Urinary bladder (tissue), 4 donors: ENCODE results near the gene AHRR. TPM values are rescaled to one million over a fixed set of nuclear protein-coding genes. Genes with fewer than 3 reads are reported as not detected.
"Not testable (repeated sequence)": the region's sequence is repeated elsewhere in the genome, so short reads cannot be mapped to it uniquely, and the experiment has no call there.

Experiments used
- DNase-seq: peaks from one replicate; pipeline ENCODE4 v3.0.0-alpha.2; 2015; ENCODE audit errors: extremely low spot score
- H3K27ac ChIP-seq: one replicate; pipeline ENCODE4 v1.5.1; 2013; ENCODE audit warnings: low read depth, mild to moderate bottlenecking, moderate library complexity
- H3K36me3 ChIP-seq: one replicate; pipeline ENCODE4 v1.6.1; 2013; ENCODE audit warnings: mild to moderate bottlenecking, moderate library complexity; ENCODE audit not compliant: insufficient read depth
- H3K4me1 ChIP-seq: one replicate; pipeline ENCODE4 v1.6.1; 2013; ENCODE audit warnings: mild to moderate bottlenecking, moderate library complexity; ENCODE audit not compliant: insufficient read depth
- H3K4me3 ChIP-seq: one replicate; pipeline ENCODE4 v1.5.1; 2013; ENCODE audit warnings: low read depth, low read length
- WGBS: extraction: QIAGEN DNeasy Blood & Tissue Kit; methylation state at CpG from one replicate; pipeline ENCODE4 v1.1.7; 2013; 5-methylcytosine and 5-hydroxymethylcytosine counted together
- polyA plus RNA-seq: library from polyadenylated mRNA; stranded (reverse); fragments of 200-250 nt; gene quantifications from one replicate; pipeline ENCODE4 v1.2.3, GENCODE V29; 2013
- total RNA-seq: library from RNA; depleted of rRNA; stranded (reverse); fragments of >200 nt; gene quantifications from one replicate; pipeline ENCODE4 v1.2.3, GENCODE V29; 2014
- donor health status: healthy with polysubstance abuse.
- donor health status: healthy.

The AHRR gene
- total and polyA plus RNA-seq, 2 donors: 6.5 to 6.7 TPM

- 94% methylated on average over 7 of the region's 7 CpGs for WGBS
- H3K27ac ChIP-seq, H3K36me3 ChIP-seq, H3K4me1 ChIP-seq, H3K4me3 ChIP-seq, DNase-seq: not testable (repeated sequence)
Measured at GRCh38 chr5:384576-384975, 63.1 kb downstream of the AHRR start.

DNA sequence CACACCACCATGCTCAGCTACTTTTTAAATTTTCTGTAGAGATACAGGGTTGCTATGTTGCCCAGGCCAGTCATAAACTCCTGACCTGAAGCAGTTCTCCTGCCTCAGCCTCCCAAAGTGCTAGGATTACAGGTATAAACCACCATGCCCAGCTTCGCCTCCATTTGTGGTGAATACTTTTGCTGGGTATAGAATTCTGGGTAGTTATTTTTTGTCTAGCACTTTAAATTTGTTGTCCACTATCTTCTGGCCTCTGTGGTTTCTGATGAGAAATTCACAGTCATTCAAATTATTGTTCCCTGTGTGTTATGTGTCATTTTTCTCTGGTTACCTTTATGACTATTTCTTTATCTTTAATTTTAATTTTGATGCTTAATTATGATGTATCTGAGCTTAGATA is 63.8 kb downstream of the AHRR start:
- no peak overlapping the region for H3K27ac ChIP-seq
- no peaks in the 10 kb centered on the region for H3K4me1 ChIP-seq
- no peaks in the 10 kb centered on the region for H3K36me3 ChIP-seq
- H3K4me3 ChIP-seq: no peak overlapping the region
- 95% methylated on average over 1 of the region's 1 CpG for WGBS
- DNase-seq: no peak

GRCh38 chr5:386432-387341 is 65.2 kb downstream of the AHRR start:
- Histone ChIP-seq H3K36me3 (no peaks in the 10 kb centered on the region), H3K4me1 (no peaks in the 10 kb centered on the region), H3K4me3 (no peak overlapping the region), H3K27ac (peak overlapping the region; percentile 69)
- 60% methylated on average over 18 of the region's 18 CpGs for WGBS
- no peak for DNase-seq

- 89% methylated on average over 18 of the region's 18 CpGs for WGBS
- Histone ChIP-seq H3K36me3 (no peaks in the 10 kb centered on the region), H3K4me1 (no peaks in the 10 kb centered on the region), H3K4me3 (no peak overlapping the region), H3K27ac (no peak overlapping the region)
- DNase-seq: no peak
Measured at GRCh38 chr5:387491-388265, 66.2 kb downstream of the AHRR start.

DNA sequence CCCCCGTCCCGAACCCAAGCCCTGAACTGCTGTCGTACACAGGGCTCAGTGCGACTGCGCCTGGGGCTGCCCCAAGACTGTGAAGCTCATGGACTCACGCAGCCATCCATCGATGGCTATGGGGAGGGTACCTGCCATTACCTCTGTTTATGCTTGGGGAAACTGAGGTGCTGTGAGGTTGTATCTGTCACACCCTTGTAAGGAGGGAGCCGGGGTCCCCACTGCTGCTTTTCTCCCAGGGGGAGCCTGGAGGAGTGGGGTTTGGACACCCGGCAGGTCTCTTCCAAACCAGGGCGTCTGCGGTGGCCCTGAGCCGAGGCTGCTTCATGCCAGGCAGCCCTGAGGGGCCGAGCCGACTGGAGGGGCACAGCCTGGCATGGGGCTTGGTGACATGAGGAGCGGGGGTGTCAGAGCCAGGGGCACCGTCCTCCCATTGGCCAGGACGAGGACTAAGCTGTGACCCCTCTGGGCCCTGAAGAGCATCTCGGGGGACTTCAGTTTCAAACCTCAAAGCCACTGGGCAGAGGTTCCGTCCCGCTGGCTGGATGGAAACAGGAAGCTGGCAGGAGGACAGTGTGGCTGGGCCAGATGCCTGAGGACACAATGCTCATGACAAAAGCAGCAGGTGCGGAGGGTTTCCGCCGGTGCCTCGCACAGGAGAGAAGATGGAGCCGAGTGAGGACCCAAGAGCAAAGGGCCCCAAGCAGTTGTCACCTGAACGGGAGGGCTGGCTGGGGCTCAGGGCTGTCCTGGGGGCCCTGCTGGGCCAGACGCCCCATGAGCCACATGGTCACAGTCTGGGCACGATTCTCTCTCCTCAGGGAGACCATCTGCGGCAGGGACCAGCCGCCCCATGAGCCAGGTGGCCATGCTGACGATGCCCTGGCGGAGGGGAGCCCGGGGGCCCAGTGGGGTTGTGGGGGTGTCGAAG is 67.0 kb downstream of the AHRR start:
- 90% methylated on average over 34 of the region's 34 CpGs for WGBS
- H3K27ac ChIP-seq: no peak overlapping the region
- H3K4me3 ChIP-seq: no peak overlapping the region
- no peaks in the 10 kb centered on the region for H3K4me1 ChIP-seq
- no peak for DNase-seq
- no peaks in the 10 kb centered on the region for H3K36me3 ChIP-seq

- no peak for DNase-seq
- no peak overlapping the region for H3K4me3 ChIP-seq
- H3K36me3 ChIP-seq: no peaks in the 10 kb centered on the region
- no peak overlapping the region for H3K27ac ChIP-seq
- 90% methylated on average over 32 of the region's 32 CpGs for WGBS
- no peaks in the 10 kb centered on the region for H3K4me1 ChIP-seq
Measured at GRCh38 chr5:389197-389821, 67.8 kb downstream of the AHRR start.

DNA sequence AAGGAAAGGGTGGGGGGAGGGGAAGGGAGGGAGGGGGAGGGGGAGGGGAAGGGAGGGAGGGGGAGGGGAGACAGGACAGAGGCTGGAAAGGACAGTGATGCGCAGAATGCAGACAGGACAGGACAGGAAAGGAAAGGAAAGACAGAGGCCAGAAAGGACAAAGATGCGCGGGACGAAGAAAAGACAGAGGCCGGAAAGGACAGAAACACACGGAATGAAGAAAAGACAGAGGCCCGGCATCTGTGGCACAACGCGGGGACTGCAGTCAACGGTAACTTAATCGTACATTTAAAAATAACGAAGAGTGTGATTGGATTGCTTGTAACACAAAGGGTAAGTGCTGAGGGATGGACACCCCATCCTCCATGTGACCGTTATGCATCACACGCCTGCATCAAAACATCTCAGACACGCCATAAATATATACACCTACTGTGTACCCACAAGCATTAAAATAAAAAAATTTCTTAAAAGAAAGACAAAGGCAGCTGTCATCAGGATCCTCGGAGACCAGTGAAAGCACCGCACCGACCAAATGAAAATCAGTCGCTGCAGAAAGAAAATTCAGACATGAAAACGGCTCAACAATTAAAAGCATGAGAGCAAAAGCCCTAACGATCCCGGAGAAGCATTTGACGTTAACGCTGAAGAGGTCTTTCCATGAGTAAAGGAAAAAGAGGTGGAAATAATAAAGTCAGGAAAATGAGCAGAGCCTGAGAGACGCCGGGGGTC is 68.5 kb downstream of the AHRR start:
- DNase-seq: no peak
- WGBS: 80% methylated on average over 26 of the region's 26 CpGs
- Histone ChIP-seq H3K27ac (no peak overlapping the region), H3K36me3 (no peaks in the 10 kb centered on the region), H3K4me3 (no peak overlapping the region), H3K4me1 (peaks cover 3% of the 10 kb centered on the region)

- WGBS: 79% methylated on average over 29 of the region's 35 CpGs
- peaks cover 3% of the 10 kb centered on the region for H3K4me1 ChIP-seq
- no peaks in the 10 kb centered on the region for H3K36me3 ChIP-seq
- H3K4me3 ChIP-seq: no peak overlapping the region
- DNase-seq: no peak
- no peak overlapping the region for H3K27ac ChIP-seq
Measured at GRCh38 chr5:390623-391491, 69.3 kb downstream of the AHRR start.

DNA sequence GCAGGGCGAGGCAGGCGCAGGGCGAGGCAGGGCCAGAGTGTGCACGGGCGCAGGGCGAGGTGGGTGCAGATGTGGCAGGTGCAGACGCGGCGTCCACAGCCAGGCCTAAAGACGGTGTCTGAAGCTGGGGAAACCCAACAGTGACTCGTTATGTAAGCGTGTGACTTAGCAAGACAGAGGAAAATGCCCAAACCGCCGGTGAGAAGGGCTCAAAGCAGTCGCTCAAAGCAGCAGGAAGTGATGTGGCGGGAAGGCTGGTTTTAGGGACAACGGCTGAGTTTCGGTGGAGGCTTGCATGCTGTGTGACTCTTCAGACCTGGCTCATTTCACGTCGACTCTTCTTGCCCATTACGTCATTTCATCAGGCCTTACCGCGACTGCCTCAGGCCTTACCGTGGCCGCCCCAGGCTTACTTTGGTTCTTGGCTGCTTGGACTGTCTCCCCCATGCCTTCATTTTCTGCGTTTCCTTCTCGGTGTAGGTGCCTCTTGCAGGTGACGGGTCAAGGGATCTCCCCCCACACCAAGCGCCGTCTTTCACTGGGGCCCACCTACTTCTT is 71.0 kb downstream of the AHRR start:
- Histone ChIP-seq H3K36me3 (no peaks in the 10 kb centered on the region), H3K27ac (no peak overlapping the region), H3K4me1 (peaks cover 3% of the 10 kb centered on the region), H3K4me3 (no peak overlapping the region)
- 76% methylated on average over 30 of the region's 30 CpGs for WGBS
- DNase-seq: no peak

DNA sequence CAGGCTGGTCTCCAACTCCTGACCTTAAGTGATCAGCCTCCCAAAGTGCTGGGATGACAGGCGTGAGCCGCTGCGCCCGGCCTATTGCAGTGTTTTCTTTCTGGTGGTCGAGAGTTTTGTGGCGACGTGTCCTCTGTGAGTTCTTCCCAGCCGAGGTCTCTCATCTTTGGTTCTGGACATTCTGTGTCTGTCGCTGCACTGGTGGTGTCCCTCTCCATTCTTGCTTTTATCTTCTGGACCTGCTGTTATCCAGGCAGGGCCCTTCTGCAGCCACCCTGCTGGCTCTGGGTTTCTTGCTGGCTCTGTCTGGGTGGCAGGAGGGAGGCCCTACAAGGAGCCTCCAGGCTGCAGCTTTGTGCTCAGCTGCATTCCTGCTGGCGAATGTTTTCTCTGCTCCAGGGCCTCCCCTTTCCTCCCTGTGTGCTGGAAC is 72.3 kb downstream of the AHRR start:
- Histone ChIP-seq H3K27ac (peak overlapping the region; percentile 63), H3K4me3 (no peak overlapping the region), H3K4me1 (peaks cover 3% of the 10 kb centered on the region), H3K36me3 (no peaks in the 10 kb centered on the region)
- WGBS: 84% methylated on average over 10 of the region's 10 CpGs
- DNase-seq: no peak

- DNase-seq: no peak
- Histone ChIP-seq H3K36me3 (no peaks in the 10 kb centered on the region), H3K4me1 (peaks cover 3% of the 10 kb centered on the region), H3K27ac (peak overlapping the region; percentile 88), H3K4me3 (no peak overlapping the region)
- 79% methylated on average over 18 of the region's 18 CpGs for WGBS
Measured at GRCh38 chr5:394671-395155, 73.2 kb downstream of the AHRR start.
